Activated gamma-delta T cell treated with anti-CD3 and anti-CD28 coated beads, Interleukin-2, amount 50 U/mL, for 16 hours (primary cell): Measurements from ENCODE around the gene MAML1.
"Not testable (repeated sequence)": the region's sequence is repeated elsewhere in the genome, so short reads cannot be mapped to it uniquely, and the experiment has no call there.

ENCODE experiments used
- DNase-seq: peaks from one replicate; pipeline ENCODE4 v3.0.0-alpha.2; 2020; ENCODE audit warnings: low read depth

The MAML1 gene

GRCh38 chr5:179732412-179732917 is at the start of gene MAML1:
Gene MAML1 (plus strand): TSS chr5:179732822. CDS start chr5:179733113, 291 bp downstream.
- DNase-seq, result peak; percentile 99

- DNase-seq, result not testable (repeated sequence)
Measured at GRCh38 chr5:179689212-179689611, 43.4 kb upstream of the MAML1 start.

DNA sequence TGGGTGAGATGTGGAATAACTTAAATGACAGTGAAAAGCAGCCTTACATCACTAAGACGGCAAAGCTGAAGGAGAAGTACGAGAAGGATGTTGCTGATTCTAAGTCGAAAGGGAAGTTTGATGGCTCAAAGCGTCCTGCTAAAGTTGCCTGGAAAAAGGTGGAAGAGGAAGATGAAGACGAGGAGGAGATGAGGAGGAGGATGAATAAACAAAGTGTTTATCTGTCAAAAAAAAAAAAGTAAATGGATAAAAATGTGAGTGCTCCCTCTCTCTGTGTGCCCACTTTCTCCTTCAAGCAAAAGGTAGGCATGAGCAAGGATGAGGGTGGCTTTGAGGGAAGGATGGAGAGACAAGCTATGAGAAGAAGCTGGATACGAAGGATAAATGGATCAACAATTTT is 38.1 kb upstream of the MAML1 start:
- DNase-seq, result no peak

- no peak for DNase-seq
Measured at GRCh38 chr5:179696603-179697002, 36.0 kb upstream of the MAML1 start.

GRCh38 chr5:179697108-179697507 is 35.5 kb upstream of the MAML1 start:
- no peak for DNase-seq

DNA sequence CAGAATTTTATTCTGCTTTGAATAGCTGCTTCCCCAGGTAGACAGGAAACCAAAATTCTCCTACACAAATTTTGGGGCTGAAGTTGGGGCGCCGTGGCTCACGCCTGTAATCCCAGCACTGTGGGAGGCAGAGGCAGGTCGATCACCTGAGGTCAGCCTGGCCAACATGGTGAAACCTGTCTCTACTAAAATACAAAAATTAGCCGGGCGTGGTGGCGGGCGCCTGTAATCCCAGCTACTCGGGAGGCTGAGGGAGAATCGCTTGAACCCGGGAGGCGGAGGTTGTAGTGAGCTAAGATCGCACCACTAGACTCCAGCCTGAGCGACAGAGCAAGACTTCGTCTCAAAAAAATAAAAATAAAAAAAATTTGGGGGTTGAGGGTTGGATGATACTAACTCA is 35.1 kb upstream of the MAML1 start:
- DNase-seq, result not testable (repeated sequence)

- DNase-seq, result peak; percentile 99
Measured at GRCh38 chr5:179697993-179698934, 34.4 kb upstream of the MAML1 start.

GRCh38 chr5:179698935-179699615 is 33.5 kb upstream of the MAML1 start, which contains the start of gene CANX:
Gene CANX (plus strand): TSS chr5:179698967. CDS start chr5:179705682, 6,715 bp downstream.
- DNase-seq, result no peak

GRCh38 chr5:179699616-179700237 is 32.9 kb upstream of the MAML1 start:
- DNase-seq, result peak; percentile 9

DNA sequence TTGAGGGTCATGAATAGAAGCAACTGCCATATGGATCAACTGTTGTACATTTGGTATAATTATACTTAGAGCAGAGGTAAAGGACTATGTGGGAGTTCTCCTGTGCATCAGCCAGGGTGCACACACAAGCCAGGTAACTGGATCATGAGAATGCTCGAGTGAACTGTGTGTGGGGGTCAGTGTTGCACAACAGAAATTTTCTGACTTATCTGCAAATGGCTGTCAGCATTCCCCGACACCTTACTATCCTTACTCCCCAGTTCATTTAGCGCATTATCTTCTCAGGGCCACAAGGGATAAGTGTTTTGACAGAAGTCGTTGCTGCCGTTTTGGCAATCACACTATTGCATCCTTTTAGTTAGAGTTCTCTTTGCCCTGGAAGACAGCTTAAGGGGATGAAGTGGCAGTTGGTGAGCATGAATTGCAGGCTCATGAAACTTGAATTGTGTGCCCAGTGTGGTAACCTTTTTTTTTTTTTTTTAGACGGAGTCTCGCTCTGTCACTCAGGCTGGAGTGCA is 32.2 kb upstream of the MAML1 start:
- no peak for DNase-seq

DNA sequence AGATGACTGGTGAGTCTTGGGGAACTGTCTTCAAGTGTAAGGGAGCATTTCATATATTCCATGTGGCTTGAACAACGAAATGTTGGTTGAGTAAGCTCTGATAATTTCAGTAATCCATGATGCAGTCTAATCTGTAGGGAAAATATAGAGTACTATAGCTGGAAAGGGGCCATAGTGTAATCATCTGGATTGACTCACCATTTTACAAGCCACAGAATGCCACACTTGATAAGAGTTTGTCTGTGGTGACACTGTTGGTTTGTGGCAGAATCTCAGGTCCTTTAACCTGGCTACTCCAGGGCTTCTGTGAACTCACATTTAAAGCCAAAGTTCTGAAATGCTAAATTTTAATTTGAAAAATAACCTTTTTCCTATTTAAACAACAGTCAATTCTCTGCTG is 16.3 kb upstream of the MAML1 start:
- no peak for DNase-seq

DNA sequence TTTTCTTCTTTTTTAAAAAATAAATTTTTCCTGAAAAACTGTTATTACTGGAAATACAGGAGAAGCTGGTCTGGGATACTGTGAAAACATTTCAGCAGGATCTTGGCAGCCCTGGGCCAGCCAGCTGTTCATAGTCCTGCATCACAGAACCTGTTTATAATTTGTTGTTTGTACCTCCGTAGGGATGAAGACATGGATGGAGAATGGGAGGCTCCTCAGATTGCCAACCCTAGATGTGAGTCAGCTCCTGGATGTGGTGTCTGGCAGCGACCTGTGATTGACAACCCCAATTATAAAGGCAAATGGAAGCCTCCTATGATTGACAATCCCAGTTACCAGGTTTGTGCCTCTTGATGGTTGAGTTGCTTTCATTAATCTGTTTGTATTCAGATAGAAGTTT is 12.4 kb upstream of the MAML1 start:
- no peak for DNase-seq

DNA sequence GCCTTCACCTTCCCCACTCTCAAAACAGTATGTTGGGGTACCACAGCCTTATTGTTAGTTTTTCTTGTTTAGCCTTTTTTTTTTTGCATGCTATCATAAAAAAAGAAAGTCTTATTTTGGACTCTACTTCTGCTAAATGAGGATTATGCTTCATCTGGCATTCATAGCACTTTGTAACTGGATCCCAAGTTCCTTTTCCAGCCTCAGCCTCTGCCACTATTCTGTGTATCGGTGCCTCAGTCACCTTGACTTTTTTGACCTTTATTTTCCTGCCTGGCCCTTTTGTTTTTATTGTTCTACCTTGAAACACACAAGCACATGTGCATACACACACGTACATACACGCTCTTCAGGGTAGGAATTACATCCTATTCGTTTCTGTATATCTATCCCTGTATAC is 8.5 kb upstream of the MAML1 start:
- no peak for DNase-seq

DNA sequence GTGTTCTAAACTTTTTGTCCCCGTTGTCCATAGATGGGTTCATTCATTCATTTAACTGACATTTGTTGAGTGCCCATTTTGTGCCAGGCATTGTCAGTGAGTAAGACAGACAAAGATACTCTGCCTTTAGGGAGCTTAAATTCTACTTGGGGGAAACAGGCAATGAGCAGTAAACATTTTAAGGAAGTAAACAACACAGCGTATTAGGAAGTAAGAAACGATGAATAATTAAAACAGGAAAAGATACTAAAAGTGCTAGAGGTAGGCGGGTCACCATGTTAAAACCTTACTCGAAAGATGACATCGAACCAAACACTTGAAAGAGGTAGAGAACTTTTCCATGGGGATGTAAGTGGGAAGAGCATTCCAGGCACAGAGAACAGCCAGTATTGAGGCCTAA is 5.5 kb upstream of the MAML1 start:
- no peak for DNase-seq

DNA sequence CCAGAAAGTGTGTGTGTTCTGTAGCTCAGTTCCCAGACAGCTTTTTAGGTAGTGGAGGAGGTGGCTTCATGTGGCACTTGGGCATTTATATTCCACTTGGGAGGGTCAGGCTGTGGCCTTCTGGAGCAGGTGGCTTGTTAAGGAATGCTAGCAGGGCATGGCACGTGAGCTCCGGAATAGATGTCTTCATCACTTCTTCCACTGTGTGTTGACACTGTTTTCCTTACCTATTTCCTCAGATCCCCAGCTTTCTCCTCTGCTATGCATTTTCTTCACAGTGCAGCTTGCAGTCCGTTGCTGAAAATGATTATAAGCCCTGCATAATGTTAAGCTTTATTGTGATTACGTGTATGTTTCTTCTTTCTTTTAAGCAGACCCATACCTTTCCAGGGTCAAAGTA is 3.3 kb upstream of the MAML1 start:
- no peak for DNase-seq

GRCh38 chr5:179729727-179730126 is 2.9 kb upstream of the MAML1 start:
- no peak for DNase-seq

- no peak for DNase-seq
Measured at GRCh38 chr5:179730356-179730755, 2.3 kb upstream of the MAML1 start.

GRCh38 chr5:179730852-179731251 is 1.8 kb upstream of the MAML1 start:
- DNase-seq, result no peak

- DNase-seq, result no peak
Measured at GRCh38 chr5:179731791-179732411, 721 bp upstream of the MAML1 start.

DNA sequence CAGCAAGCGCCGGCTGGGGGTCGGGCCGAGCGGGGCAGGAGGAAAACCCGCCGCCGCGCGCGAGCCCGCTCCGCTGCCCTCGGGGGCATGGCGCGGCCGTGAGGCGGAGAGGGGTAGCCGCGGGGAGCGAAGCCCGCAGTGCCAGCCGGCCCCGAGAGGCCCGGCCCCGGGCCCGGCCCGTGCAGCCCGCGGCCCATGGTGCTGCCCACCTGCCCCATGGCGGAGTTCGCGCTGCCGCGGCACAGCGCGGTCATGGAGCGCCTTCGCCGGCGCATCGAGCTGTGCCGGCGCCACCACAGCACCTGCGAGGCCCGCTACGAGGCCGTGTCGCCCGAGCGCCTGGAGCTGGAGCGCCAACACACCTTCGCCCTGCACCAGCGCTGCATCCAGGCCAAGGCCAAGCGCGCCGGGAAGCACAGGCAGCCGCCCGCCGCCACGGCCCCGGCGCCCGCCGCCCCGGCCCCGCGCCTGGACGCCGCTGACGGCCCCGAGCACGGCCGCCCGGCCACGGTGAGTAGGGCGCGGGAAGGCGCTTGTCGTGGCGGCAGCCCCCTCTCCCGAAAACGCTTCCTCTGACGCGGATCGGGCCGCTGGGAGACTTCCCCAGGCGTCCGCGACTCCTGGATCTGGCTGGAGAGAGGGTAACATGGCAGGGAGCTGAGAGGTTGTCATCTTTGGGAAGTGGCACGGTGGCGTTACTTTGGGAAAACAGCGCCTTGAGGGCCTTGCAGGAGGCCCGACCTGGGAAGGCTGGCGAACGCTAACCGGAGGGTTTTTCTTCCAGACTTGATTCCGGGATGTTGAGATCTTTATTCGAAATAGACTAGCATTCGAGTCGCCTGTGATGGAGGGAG is 523 bp downstream of the MAML1 start:
- DNase-seq, result peak; percentile 7

DNA sequence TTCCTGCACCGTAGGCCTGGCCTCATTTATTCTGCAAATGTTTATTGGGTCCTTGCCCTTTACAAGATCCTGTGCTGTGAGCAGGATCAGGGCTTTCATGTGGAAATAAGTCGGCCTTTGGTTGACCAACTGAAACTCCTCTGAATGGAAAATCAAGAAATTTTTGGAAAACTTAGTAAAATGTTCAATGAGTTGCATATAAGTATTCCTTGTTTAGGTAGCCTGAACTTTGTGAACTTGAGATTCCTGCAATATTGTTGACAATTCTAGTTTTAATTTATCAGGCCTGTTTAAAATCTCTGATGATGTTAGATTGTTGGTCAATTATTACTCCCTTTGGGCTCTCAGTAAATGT is 1.1 kb downstream of the MAML1 start:
- no peak for DNase-seq
